HCT116 (cell line): ENCODE data around the gene CLDN1. TPM values are rescaled to one million over a fixed set of nuclear protein-coding genes. Genes with fewer than 3 reads are reported as not detected.

ENCODE experiments used
- ATAC-seq: fragments of 200-7000 bp; cut with Tn5 transposase; 2 replicates; pipeline ENCODE4 v1.9.1; 2020; ENCODE audit warnings: mild to moderate bottlenecking, moderate library complexity
- BruUV-seq: library from RNA; stranded (reverse); fragments of 400-500 nt; replicated peaks from 2 replicates; lab custom pipeline; 2021; lab: Mats Ljungman, UMichigan
- CTCF ChIA-PET: fragments of 300-600 bp; sonication (Branson Sonifier 250); formaldehyde crosslinking; loops from one replicate; lab custom pipeline; 2021; ENCODE audit warnings: antibody characterized with exemption; lab: Charles Lee
- POLR2A ChIA-PET: fragments of 300-600, 350-600 bp; sonication (Branson Sonifier 250); formaldehyde crosslinking; loops from one replicate; lab custom pipeline; 2021; ENCODE audit warnings: antibody characterized with exemption; lab: Charles Lee
- RAD21 ChIA-PET, 2 experiments: fragments of 300-600 bp; sonication (Branson Sonifier 250); formaldehyde crosslinking; loops; one replicate each; lab custom pipeline; 2023; ENCODE audit warnings: low total read pairs in 2 of 2; ENCODE audit not compliant: uncharacterized antibody in 2 of 2, unreplicated experiment in 2 of 2, low non-redundant PET in 1 of 2; lab: Charles Lee
- DNase-seq: peaks from one replicate; pipeline ENCODE4 v3.0.0-alpha.2; 2010; ENCODE audit warnings: low read depth, low spot score
- H2AFZ ChIP-seq: fragments of 200-600 bp; shearing (Covaris generic), sonication (generic); 2 replicates; pipeline ENCODE4 v1.6.1; 2017; ENCODE audit warnings: low read depth, mixed run types, mixed read lengths, antibody characterized with exemption, low read length; ENCODE audit not compliant: poor library complexity, severe bottlenecking
- H3K27ac ChIP-seq: 2 replicates; pipeline ENCODE4 v1.5.1; 2012; ENCODE audit warnings: low read depth, low read length
- H3K27me3 ChIP-seq: fragments of 200-600 bp; sonication (generic); 2 replicates; pipeline ENCODE4 v1.6.1; 2016; ENCODE audit warnings: mixed run types, low read length, mixed read lengths; ENCODE audit not compliant: insufficient read depth
- H3K36me3 ChIP-seq, 2 experiments: fragments of 200-500 bp in 1 of 2; fragments of 200-600 bp in 1 of 2; sonication (Bioruptor generic) in 1 of 2; sonication (generic) in 1 of 2; 2 replicates each; pipeline versions ENCODE4 v1.5.1 to v1.6.1; 2014 to 2016; ENCODE audit warnings: low read length in 2 of 2, inconsistent platforms in 1 of 2, mixed read lengths in 1 of 2, mixed run types in 1 of 2; ENCODE audit not compliant: insufficient read depth in 2 of 2, control insufficient read depth in 1 of 2
- H3K4me1 ChIP-seq, 2 experiments: fragments of 200-600 bp in 1 of 2; sonication (generic) in 1 of 2; 2 replicates each; pipeline versions ENCODE4 v1.5.1 to v1.6.1; 2012 to 2017; ENCODE audit warnings: low read length in 2 of 2, inconsistent platforms in 1 of 2, mild to moderate bottlenecking in 1 of 2, mixed read lengths in 1 of 2, mixed run types in 1 of 2, moderate library complexity in 1 of 2; ENCODE audit not compliant: insufficient read depth in 2 of 2, control insufficient read depth in 1 of 2
- H3K4me2 ChIP-seq: fragments of 200-600 bp; sonication (generic); 2 replicates; pipeline ENCODE4 v1.6.1; 2017; ENCODE audit warnings: mixed run types, low read length, mixed read lengths
- H3K4me3 ChIP-seq, 2 experiments: fragments of 200-600 bp in 1 of 2; sonication (generic) in 1 of 2; replicated peaks in 1 of 2; 2 replicates each; pipeline ENCODE4 v1.5.1; 2011 to 2016; ENCODE audit warnings: low read length in 2 of 2, control low read depth in 1 of 2, low read depth in 1 of 2, mild to moderate bottlenecking in 1 of 2, mixed read lengths in 1 of 2, mixed run types in 1 of 2
- H3K79me2 ChIP-seq: fragments of 200-600 bp; sonication (generic); 2 replicates; pipeline ENCODE4 v1.6.1; 2017; ENCODE audit warnings: mild to moderate bottlenecking, mixed run types, low read length, moderate library complexity, mixed read lengths; ENCODE audit not compliant: insufficient read depth
- H3K9ac ChIP-seq: fragments of 200-600 bp; sonication (generic); 2 replicates; pipeline ENCODE4 v1.6.1; 2016; ENCODE audit warnings: low read length, mixed read lengths
- H3K9me2 ChIP-seq: fragments of 200-600 bp; sonication (generic), shearing (Covaris generic); 2 replicates; pipeline ENCODE4 v1.6.1; 2017; ENCODE audit warnings: mixed run types, mild to moderate bottlenecking, moderate library complexity; ENCODE audit not compliant: insufficient read depth
- H3K9me3 ChIP-seq, 2 experiments: fragments of 200-500 bp in 1 of 2; fragments of 200-600 bp in 1 of 2; sonication (Bioruptor generic) in 1 of 2; sonication (generic) in 1 of 2; 2 replicates each; pipeline ENCODE4 v1.6.1; 2014 to 2017; ENCODE audit warnings: low read length in 2 of 2, mixed read lengths in 2 of 2, inconsistent platforms in 1 of 2, low read depth in 1 of 2, mild to moderate bottlenecking in 1 of 2, mixed run types in 1 of 2, moderate library complexity in 1 of 2; ENCODE audit not compliant: control insufficient read depth in 1 of 2, insufficient read depth in 1 of 2
- H4K20me1 ChIP-seq: fragments of 200-600 bp; sonication (generic), shearing (Covaris generic); 2 replicates; pipeline ENCODE4 v1.6.1; 2017; ENCODE audit warnings: mixed run types, mild to moderate bottlenecking, moderate library complexity; ENCODE audit not compliant: insufficient read depth
- CEBPB ChIP-seq: IDR thresholded peaks from 2 replicates; pipeline ENCODE4 v1.6.1; 2012; ENCODE audit warnings: low read depth
- FOSL1 ChIP-seq: IDR thresholded peaks from 2 replicates; pipeline ENCODE4 v1.6.1; 2012; ENCODE audit warnings: low read depth
- POLR2A ChIP-seq: IDR thresholded peaks from 2 replicates; pipeline ENCODE4 v1.7.0; 2011; ENCODE audit warnings: borderline replicate concordance; ENCODE audit not compliant: insufficient read depth, insufficient read length; ENCODE audit errors: extremely low read depth
- POLR2AphosphoS5 ChIP-seq: IDR thresholded peaks from 2 replicates; pipeline ENCODE4 v1.6.1; 2011; ENCODE audit warnings: mild to moderate bottlenecking, low read depth, low read length, moderate library complexity
- SIN3A ChIP-seq: IDR thresholded peaks from 2 replicates; pipeline ENCODE4 v1.6.1; 2012; ENCODE audit warnings: low read depth
- SP1 ChIP-seq: IDR thresholded peaks from 2 replicates; pipeline ENCODE4 v1.6.1; 2012; ENCODE audit warnings: low read depth
- intact Hi-C: fragments of 100-400 bp; cut with micrococcal nuclease; formaldehyde crosslinking; loops from 2 replicates; pipeline ENCODE4 v1.10.0; 2022
- total RNA-seq: library from RNA; stranded (reverse); gene quantifications from one replicate; pipeline ENCODE4 v1.2.1, GENCODE V29; 2021; ENCODE audit not compliant: unreplicated experiment
- TF ChIP-seq, protein P1 (sequence below): IDR thresholded peaks from 2 replicates; pipeline ENCODE4 v1.6.1; 2012; ENCODE audit warnings: low read depth
- TF ChIP-seq, protein P2 (sequence below): IDR thresholded peaks from 2 replicates; pipeline ENCODE4 v1.6.1; 2012

The CLDN1 gene
- total RNA-seq, 1 experiment from 2014 or later, result 0.20 TPM

DNA sequence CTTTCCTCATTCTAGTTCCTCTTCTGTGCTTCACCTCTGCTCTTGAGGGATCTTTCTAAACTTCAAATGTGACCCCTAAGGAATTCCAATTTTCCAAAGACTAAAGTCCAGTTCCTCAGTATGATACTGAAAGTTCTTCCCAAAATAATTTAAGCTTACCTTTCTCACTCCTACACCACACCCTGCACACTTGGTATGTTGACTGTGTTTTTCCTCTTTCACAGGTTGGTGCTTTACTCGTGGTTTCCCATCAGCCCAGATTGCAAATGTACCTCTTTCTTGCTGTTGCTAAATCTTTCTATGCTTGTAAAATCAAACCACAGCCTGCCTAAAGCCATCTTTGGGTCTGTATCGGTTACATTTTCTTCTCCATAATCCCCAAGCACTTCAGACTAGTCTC, 35.2 kb upstream of the CLDN1 start:
- intact Hi-C loops, result no loop called here
- Histone ChIP-seq H3K27ac (no peak overlapping the region), H2AFZ (no peak overlapping the region), H3K4me1 (no peaks in the 10 kb centered on the region), H3K9me2 (no peaks in the 10 kb centered on the region)
- CTCF ChIA-PET, result no interaction called here
- ATAC-seq, result no peak
- no peak for TF ChIP-seq SP1
- TF ChIP-seq, all 23 proteins: peak for 0
- H3K9me3 ChIP-seq, result no peaks in the 10 kb centered on the region
- BruUV-seq, result no TSS peak
- DNase-seq, result no peak
- ChIA-PET RAD21 (no interaction called here), POLR2A (no interaction called here)
- no peak overlapping the region for H3K4me3 ChIP-seq
- no peak overlapping the region for H3K4me2 ChIP-seq
- no peak overlapping the region for H3K9ac ChIP-seq
- H3K27me3 ChIP-seq, result no peaks in the 10 kb centered on the region
- no peaks in the 10 kb centered on the region for H4K20me1 ChIP-seq
- no peaks in the 10 kb centered on the region for H3K36me3 ChIP-seq
- no peaks in the 10 kb centered on the region for H3K79me2 ChIP-seq

DNA sequence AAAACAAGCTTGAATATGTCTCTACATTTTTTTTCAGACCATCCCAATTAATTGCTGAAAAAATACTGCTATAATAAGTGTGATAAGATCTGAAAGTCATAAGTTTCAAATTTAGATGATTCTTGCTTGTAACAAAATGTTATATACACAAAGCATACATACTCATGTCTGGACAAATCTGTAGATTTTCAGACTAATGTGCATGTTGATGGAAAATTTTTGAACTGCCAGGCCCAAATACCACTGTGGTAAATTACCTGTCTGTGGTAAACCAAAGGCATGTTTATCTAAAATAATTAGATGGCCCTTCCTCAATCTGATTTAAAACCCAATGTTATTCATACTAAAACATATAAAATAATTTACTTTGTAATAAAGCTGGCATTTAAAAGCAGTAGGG, 34.0 kb upstream of the CLDN1 start:
- Histone ChIP-seq H3K36me3 (no peaks in the 10 kb centered on the region), H3K4me2 (no peak overlapping the region), H3K9ac (no peak overlapping the region), H3K9me2 (no peaks in the 10 kb centered on the region), H3K27ac (no peak overlapping the region), H3K27me3 (no peaks in the 10 kb centered on the region), H4K20me1 (no peaks in the 10 kb centered on the region), H3K4me3 (no peak overlapping the region), H3K4me1 (no peaks in the 10 kb centered on the region), H2AFZ (peak overlapping the region; percentile 6), H3K9me3 (no peaks in the 10 kb centered on the region), H3K79me2 (no peaks in the 10 kb centered on the region)
- ATAC-seq (no peak), DNase-seq (no peak)
- RAD21 ChIA-PET, result no interaction called here
- CTCF ChIA-PET, result interaction anchor here (1.4 kb wide), 1 partner anchor 28 kb away, joined by 3 read pairs; no protein-coding TSS in a partner anchor
- BruUV-seq, result no TSS peak
- no peak for TF ChIP-seq SP1
- POLR2A ChIA-PET, result no interaction called here
- intact Hi-C loops, result no loop called here

DNA sequence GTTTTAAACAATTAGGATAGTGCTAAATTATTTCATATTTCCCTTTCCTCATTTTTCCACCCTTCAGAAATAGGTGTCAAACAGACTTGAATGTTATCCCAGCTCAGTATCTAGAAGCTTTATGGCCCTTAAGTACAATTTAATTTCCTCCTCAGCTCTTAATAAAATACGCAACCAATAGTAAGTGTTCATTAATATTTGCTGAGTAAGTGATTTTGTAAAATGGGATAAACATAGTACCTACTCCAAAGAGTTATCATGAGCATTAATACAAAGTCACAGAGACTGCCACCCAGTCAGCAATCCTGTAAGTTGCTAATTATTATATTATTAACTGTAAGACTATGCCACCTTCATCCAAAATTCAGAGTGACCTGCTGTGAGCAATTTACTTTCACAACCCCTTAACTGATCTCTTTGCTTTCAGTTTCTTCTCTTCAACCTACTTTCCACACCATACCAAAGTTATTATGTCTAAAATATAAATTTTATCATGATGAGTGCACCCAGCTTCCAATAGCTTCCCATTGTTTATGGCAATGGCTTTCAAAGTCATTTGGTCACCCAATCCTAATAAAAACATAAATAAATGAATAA, 30.7 kb upstream of the CLDN1 start:
- DNase-seq (no peak), ATAC-seq (no peak)
- H3K27me3 ChIP-seq, result no peaks in the 10 kb centered on the region
- H4K20me1 ChIP-seq, result no peaks in the 10 kb centered on the region
- H3K4me1 ChIP-seq, result no peaks in the 10 kb centered on the region
- no peak overlapping the region for H3K9ac ChIP-seq
- H3K9me3 ChIP-seq, result no peaks in the 10 kb centered on the region
- ChIA-PET POLR2A (no interaction called here), CTCF (no interaction called here), RAD21 (no interaction called here)
- H3K79me2 ChIP-seq, result no peaks in the 10 kb centered on the region
- H3K9me2 ChIP-seq, result no peaks in the 10 kb centered on the region
- H3K4me3 ChIP-seq, result no peak overlapping the region
- intact Hi-C loops, result no loop called here
- H3K36me3 ChIP-seq, result no peaks in the 10 kb centered on the region
- BruUV-seq, result no TSS peak
- no peak overlapping the region for H3K4me2 ChIP-seq
- H2AFZ ChIP-seq, result no peak overlapping the region
- H3K27ac ChIP-seq, result no peak overlapping the region
- TF ChIP-seq POLR2A, result no peak
- no peak for TF ChIP-seq SIN3A
- TF ChIP-seq, protein P1, sequence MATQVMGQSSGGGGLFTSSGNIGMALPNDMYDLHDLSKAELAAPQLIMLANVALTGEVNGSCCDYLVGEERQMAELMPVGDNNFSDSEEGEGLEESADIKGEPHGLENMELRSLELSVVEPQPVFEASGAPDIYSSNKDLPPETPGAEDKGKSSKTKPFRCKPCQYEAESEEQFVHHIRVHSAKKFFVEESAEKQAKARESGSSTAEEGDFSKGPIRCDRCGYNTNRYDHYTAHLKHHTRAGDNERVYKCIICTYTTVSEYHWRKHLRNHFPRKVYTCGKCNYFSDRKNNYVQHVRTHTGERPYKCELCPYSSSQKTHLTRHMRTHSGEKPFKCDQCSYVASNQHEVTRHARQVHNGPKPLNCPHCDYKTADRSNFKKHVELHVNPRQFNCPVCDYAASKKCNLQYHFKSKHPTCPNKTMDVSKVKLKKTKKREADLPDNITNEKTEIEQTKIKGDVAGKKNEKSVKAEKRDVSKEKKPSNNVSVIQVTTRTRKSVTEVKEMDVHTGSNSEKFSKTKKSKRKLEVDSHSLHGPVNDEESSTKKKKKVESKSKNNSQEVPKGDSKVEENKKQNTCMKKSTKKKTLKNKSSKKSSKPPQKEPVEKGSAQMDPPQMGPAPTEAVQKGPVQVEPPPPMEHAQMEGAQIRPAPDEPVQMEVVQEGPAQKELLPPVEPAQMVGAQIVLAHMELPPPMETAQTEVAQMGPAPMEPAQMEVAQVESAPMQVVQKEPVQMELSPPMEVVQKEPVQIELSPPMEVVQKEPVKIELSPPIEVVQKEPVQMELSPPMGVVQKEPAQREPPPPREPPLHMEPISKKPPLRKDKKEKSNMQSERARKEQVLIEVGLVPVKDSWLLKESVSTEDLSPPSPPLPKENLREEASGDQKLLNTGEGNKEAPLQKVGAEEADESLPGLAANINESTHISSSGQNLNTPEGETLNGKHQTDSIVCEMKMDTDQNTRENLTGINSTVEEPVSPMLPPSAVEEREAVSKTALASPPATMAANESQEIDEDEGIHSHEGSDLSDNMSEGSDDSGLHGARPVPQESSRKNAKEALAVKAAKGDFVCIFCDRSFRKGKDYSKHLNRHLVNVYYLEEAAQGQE, result no peak
- no peak for TF ChIP-seq SP1
- no peak for TF ChIP-seq CEBPB
- TF ChIP-seq, protein P2, sequence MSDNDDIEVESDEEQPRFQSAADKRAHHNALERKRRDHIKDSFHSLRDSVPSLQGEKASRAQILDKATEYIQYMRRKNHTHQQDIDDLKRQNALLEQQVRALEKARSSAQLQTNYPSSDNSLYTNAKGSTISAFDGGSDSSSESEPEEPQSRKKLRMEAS, result no peak
- TF ChIP-seq FOSL1, result no peak
- no peak for TF ChIP-seq POLR2AphosphoS5
